Cardiac septum (tissue), 1 donor: ENCODE results near the gene ANK2. TPM values are rescaled to one million over a fixed set of nuclear protein-coding genes. Genes with fewer than 3 reads are reported as not detected.
"Not testable (repeated sequence)": the region's sequence is repeated elsewhere in the genome, so short reads cannot be mapped to it uniquely, and the experiment has no call there.

Experiments used
- DNase-seq: peaks from one replicate; pipeline ENCODE4 v3.0.0-alpha.2; 2020; ENCODE audit warnings: low spot score
- intact Hi-C: fragments of 100-400 bp; cut with DNase I; formaldehyde crosslinking; loops from one replicate; pipeline ENCODE4 v1.14.0; 2022
- total RNA-seq: library from RNA; stranded (reverse); fragmentation: NEBNext Ultra II Directional; extraction: Animal tissue kit (Norgen Biotek cat#: 25700); gene quantifications from one replicate; pipeline ENCODE4 v1.2.1, GENCODE V29; 2021
- donor health status: DM: no; HTN: no; CAD: no.

Gene ANK2
- total RNA-seq, 1 donor from 2014 or later = 208 TPM

DNA sequence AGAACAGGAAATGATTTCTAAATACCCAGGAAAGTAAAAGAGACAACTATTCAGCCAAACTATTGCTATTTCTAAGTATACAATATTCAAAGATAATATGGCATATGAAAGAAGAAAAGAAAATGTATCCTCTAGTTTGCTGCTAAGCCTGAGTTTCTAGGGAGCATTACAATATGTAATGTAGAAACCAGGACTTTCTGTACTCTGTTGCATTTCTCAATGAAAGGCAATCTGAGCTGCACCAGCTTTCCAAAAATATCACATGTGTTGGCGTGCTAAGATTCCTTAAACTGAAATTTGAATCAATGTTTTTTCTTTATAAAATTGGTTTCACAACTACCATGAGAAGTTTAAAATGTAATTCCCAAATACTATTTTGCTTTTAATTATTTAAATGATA is 129.6 kb downstream of the ANK2 start:
- intact Hi-C loops = no loop called here
- DNase-seq = no peak

- intact Hi-C loops = loop anchor here (5.0 kb wide), 1 partner anchor 33 kb away; no protein-coding TSS in a partner anchor
Measured at GRCh38 chr4:113179996-113180395, 130.5 kb downstream of the ANK2 start.

DNA sequence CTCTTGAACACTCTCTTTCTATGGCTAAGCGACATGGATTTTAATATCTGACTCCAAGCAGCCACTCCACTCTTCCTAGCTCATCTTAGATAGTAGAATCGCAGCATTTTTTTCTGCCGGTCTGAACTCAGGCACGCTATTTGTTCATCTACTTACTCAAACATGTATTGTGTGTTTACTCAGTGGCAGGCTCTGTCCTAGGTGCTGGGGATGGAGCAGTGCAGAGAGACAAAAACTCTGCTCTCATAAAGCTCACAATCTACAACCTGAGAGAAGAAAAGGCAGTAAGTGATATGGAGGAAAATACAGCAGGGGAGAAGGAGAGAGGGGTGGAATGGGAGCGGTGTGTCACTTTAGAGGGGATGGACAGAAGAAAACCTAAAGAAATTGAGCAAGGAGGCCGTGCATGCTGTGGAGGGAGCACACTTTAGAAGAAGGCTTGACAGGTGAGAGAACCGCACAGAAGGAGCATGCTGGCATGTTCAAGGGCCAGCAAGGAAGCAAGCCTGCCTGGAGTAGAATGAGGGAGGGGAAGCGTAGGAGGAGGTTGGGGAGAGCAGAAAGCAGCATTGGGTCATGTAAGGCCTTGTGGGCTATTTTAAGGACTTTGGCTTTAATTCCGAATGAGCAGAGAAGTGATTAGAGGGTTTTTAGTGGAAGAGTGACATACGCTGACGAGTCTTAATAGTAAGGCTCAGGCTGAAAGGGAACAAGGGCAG is 132.0 kb downstream of the ANK2 start:
- DNase-seq = no peak
- intact Hi-C loops = loop anchor here (5.0 kb wide), 1 partner anchor 34 kb away; no protein-coding TSS in a partner anchor

More at GRCh38 chr4:113179996-113180395, 130.5 kb downstream of the ANK2 start:
- DNase-seq = no peak

DNA sequence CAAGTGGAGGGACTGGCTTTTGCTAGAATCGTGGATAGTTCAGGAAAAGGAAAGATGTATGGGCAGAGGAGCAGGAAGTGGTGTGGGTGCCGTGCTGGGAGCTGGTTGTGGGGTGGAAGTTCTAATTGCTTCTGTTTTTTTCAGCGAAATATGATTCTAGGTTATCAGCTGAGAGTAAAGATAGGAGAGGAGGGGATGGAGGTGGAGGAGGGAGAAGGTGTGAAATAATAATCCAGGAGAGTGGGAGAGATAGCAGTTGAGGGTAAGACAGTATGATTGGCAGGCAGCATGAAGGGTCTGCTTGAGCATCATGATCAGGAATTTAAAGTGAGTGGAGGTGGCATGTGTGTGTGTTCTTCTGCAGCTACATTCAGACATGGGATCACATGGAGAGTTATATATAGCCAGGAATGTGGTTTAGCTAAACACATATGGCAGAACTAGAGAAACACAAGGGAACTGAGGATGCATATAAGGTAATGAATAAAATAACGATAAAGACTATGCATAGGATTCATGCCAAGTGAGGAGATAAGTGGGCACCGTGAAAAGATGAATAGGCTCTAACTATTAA is 133.7 kb downstream of the ANK2 start:
- intact Hi-C loops = loop anchor here (5.0 kb wide), 1 partner anchor 36 kb away; no protein-coding TSS in a partner anchor
- no peak for DNase-seq

GRCh38 chr4:113186220-113186619 is 136.8 kb downstream of the ANK2 start:
- DNase-seq, intact Hi-C loops: not testable (repeated sequence)

DNA sequence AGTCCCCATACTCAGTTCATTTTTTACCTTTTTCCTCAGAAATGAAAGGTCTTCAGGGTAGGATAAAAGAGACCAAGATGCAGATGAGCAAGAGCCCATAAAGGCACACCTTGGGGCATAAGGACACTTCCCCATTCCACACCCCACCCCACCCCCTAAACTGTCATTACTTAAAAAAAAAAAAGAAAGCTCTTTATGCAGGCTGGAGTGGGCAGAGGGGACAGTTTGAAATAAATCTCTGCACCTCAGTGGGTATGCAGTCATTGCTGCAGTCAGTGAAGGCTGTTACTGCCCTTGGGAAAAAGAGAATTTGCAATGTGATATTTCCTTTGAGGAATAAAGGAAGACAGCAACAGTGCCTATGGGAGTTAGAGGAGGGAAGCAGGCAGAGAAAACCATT is 137.5 kb downstream of the ANK2 start:
- DNase-seq = no peak
- intact Hi-C loops = no loop called here

- no peak for DNase-seq
- intact Hi-C loops = no loop called here
Measured at GRCh38 chr4:113187358-113187757, 137.9 kb downstream of the ANK2 start.

DNA sequence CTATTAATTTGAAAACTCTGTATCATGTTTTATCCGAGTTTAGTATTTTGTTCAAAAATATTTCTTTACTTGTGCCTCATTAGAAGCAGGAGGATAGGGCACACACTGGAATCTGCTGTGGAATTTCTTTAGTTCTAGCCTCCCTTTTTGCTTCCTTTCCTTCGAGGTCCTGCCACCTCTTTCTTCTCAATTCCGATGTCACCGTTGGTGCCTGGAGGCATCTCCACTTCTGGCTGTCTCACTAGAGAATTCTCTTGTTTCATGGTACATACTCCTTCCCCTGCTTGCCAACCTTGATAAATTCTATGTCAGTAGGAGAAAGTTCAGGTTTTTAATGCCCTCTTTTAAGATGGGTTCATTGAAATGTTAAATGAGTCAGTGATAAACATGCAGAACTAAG is 140.1 kb downstream of the ANK2 start:
- intact Hi-C loops = no loop called here
- no peak for DNase-seq

- DNase-seq = no peak
- intact Hi-C loops = no loop called here
Measured at GRCh38 chr4:113209153-113209552, 159.7 kb downstream of the ANK2 start.

- intact Hi-C loops = no loop called here
- no peak for DNase-seq
Measured at GRCh38 chr4:113209652-113210320, 160.3 kb downstream of the ANK2 start.

DNA sequence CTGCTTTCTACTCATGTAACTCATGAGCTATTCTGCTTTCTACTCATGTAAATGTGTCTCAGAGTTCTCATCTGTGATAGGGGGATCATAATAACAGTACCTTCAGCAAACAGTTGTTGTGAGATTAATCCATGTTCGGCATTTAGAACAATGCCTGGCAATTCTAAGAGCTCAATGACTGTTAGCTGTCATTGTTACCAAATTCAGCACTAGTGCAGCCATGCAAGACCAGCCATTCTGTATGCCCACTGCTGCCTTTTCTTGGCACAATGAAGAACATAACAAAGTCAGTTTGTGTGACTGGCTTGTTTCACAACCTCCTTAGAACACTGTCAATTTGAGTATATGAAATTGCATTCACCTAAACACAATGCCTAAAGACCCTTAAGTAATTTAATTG is 163.2 kb downstream of the ANK2 start:
- intact Hi-C loops = no loop called here
- no peak for DNase-seq

GRCh38 chr4:113221990-113222389 is 172.5 kb downstream of the ANK2 start:
- intact Hi-C loops = no loop called here
- no peak for DNase-seq

DNA sequence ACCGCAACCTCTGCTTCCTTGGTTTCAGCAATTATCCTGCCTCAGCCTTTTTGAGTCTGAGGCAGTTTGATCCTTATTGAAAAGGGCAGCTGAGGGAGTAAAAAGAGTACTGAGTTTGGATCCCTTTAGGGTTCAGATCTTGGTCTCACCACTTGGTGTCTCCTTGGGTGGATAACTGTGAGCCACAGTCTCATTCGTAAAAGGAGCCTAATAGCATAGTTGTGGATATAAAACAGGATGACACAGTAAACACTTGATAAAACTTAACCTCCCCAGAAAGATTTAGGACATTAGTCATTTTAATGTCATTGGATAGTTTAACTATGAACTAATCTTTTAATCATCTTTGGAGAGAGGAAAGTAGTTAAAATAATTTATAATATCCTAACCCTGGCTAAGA is 173.0 kb downstream of the ANK2 start:
- no peak for DNase-seq
- intact Hi-C loops = no loop called here

- intact Hi-C loops = no loop called here
- DNase-seq = no peak
Measured at GRCh38 chr4:113223001-113223400, 173.5 kb downstream of the ANK2 start.

DNA sequence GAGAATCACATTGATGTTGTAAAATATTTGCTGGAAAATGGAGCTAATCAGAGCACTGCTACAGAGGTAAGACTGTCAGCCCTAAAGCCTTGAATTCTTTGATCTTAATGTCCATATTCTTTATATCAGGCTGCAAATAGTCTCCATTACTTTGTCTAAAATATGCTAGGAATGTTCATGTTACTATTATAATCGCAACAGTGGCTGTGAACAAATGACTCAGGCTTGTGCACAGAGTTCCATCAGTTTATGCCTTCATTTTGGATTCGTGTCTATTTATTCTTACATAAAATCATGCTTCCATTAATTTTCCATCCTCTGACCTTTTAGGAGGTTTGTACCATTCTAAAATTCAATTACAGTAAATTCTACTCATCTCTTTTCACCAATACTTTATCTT is 182.7 kb downstream of the ANK2 start:
- intact Hi-C loops = no loop called here
- no peak for DNase-seq

DNA sequence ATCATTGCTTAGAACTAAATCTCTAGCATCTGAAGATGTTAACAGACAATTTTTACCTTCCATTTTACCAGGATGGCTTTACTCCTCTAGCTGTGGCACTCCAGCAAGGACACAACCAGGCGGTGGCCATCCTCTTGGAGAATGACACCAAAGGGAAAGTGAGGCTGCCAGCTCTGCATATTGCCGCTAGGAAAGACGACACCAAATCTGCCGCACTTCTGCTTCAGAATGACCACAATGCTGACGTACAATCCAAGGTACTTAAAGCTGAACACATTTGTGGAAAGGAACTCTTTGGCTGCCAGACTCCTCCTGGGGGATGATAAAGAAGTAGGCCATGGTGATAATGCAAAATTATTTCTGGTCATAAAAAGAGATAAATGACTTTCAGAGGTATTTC is 187.5 kb downstream of the ANK2 start:
- intact Hi-C loops = no loop called here
- DNase-seq = no peak

DNA sequence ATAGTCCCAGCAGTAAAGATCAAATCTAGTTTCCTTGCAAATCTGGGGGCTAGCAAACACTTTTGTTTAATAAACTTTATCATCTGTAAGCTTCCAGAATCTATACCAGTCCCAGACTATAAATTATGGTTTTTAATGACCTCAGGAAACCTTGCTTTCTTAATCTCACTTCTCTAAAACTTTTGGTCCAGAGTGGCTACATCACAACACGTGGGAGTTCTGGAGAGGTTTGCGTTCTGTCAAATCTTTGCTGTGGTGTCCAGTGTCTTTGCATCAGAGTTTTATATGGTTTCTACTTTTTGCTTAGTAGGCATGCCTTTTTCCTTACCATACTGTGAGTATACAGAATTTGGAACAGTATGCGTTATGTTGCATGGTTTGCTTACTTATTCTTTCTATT is 193.9 kb downstream of the ANK2 start:
- no peak for DNase-seq
- intact Hi-C loops = loop anchor here (10.0 kb wide), 1 partner anchor 139 kb away; no protein-coding TSS in a partner anchor

- intact Hi-C loops = loop anchor here (10.0 kb wide), 1 partner anchor 140 kb away; no protein-coding TSS in a partner anchor
- not testable (repeated sequence) for DNase-seq
Measured at GRCh38 chr4:113244747-113245146, 195.3 kb downstream of the ANK2 start.

DNA sequence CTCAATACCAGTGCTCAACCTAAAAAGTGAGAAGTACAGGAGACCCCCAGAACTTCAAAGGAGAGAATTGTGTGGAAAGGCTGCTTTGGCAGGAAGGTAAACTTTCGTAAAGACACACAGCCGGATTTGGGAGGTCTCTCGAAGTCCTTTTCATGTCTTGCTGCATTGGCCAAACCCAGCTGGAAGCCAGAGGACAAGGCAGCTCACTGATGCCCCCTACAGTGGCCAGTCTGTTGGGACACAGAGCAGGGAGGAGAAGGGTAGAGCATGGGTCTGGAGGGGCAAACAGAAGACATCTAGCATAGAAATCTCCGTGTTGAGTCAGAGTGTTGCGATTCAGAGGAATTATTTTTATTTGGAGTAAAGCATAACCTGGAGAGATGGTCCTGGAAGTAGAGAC is 198.9 kb downstream of the ANK2 start:
- no peak for DNase-seq
- intact Hi-C loops = loop anchor here (10.0 kb wide), 1 partner anchor 144 kb away; no protein-coding TSS in a partner anchor

- DNase-seq = no peak
- intact Hi-C loops = no loop called here
Measured at GRCh38 chr4:113255628-113256027, 206.2 kb downstream of the ANK2 start.

DNA sequence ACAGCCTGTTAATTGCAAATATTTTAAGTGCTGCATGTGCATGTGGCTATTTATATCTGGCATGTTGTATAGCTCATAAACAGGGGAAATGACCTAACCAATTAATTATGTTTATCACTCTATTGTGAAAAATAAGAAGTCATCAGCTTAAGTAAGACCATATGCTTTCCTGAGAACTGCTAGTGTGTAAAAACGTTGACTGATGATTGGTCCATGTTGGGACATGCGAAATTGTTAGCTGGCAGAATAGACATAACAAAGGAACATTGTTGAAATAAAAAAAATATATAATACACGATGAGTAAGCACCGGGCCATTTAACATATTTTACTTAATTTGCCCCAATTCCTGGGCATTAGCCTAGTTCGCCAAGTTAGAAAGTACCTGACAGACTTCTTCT is 207.5 kb downstream of the ANK2 start:
- intact Hi-C loops = no loop called here
- no peak for DNase-seq
